SU-DHL-6 (cell line): ENCODE data around the gene PARVB.

Source experiments
- EZH2phosphoT487 ChIP-seq: fragments of 200-600 bp; sonication (generic), shearing (Covaris generic); conservative IDR thresholded peaks from 2 replicates; pipeline ENCODE4 v1.6.1; 2018; ENCODE audit warnings: mild to moderate bottlenecking, antibody characterized with exemption, low read length, moderate library complexity, mixed read lengths
- TF ChIP-seq, protein P1 (sequence below): fragments of 200-600 bp; sonication (generic); IDR thresholded peaks from one replicate; pipeline ENCODE4 v1.5.1; 2017; ENCODE audit warnings: antibody characterized with exemption, mild to moderate bottlenecking, low read length, moderate library complexity; ENCODE audit not compliant: insufficient read depth, poor library complexity, severe bottlenecking

DNA sequence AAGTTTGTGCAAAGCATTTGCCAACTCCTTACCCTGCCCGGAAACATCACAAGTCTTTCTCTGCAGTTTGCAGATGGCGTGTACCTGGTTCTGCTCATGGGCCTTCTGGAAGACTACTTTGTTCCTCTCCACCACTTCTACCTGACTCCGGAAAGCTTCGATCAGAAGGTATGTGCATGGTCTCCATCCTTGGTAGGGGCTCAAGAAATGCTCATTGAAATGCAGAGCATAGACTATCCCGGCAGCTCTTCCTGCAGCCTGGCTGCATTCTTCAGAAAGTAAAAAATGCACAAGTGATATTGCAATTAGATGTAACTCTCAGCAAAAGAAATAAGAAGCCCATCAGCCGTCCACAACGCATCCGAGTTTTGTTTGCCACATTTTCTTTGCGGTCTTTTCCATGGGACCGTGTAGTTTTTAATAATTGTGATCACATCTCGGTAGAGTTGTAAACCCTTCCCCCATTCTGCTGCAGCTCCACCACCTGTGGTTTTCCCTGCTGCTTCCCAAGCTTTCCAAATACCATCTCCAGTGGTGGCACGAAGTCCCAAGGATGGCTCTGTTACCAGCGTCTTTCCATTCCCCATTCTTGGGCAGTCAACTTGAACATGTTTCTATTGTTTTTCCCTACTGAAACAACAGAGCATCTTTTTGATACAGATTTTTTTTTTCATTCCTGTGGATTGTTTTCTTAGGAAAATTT, 134.0 kb downstream of the PARVB start:
- TF ChIP-seq, protein P1, sequence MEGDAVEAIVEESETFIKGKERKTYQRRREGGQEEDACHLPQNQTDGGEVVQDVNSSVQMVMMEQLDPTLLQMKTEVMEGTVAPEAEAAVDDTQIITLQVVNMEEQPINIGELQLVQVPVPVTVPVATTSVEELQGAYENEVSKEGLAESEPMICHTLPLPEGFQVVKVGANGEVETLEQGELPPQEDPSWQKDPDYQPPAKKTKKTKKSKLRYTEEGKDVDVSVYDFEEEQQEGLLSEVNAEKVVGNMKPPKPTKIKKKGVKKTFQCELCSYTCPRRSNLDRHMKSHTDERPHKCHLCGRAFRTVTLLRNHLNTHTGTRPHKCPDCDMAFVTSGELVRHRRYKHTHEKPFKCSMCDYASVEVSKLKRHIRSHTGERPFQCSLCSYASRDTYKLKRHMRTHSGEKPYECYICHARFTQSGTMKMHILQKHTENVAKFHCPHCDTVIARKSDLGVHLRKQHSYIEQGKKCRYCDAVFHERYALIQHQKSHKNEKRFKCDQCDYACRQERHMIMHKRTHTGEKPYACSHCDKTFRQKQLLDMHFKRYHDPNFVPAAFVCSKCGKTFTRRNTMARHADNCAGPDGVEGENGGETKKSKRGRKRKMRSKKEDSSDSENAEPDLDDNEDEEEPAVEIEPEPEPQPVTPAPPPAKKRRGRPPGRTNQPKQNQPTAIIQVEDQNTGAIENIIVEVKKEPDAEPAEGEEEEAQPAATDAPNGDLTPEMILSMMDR, result no peak
- TF ChIP-seq EZH2phosphoT487, result no peak
